K562 (cell line): Measurements from ENCODE around the gene EVI5. TPM values are rescaled to one million over a fixed set of nuclear protein-coding genes. Genes with fewer than 3 reads are reported as not detected.
A peak's percentile ranks its signal among the peaks of the same experiment; 100 is the strongest.

Experiments used
- ATAC-seq: fragments of 200-7000 bp; cut with Tn5 transposase; 3 replicates; pipeline ENCODE4 v1.9.1; 2020; ENCODE audit warnings: moderate library complexity
- BruUV-seq: library from RNA; stranded (reverse); fragments of 400-500 nt; replicated peaks from 2 replicates; lab custom pipeline; 2021; lab: Mats Ljungman, UMichigan
- CTCF ChIA-PET: fragments of 300-600 bp; formaldehyde crosslinking; extraction: SDS; loops from one replicate; lab custom pipeline; 2021; ENCODE audit warnings: low intra/inter-chr PET ratio; lab: Yijun Ruan, JAX
- POLR2A ChIA-PET: fragments of 300-600, 350-650 bp; sonication (Branson Sonifier 250); formaldehyde crosslinking; extraction: SDS; loops from one replicate; lab custom pipeline; 2021; ENCODE audit warnings: antibody characterized with exemption, inconsistent platforms; lab: Yijun Ruan, JAX
- DNase-seq, 4 experiments: peaks; one replicate each; pipeline versions ENCODE4 v3.0.0 to v3.0.0-alpha.2; 2011 to 2018; ENCODE audit warnings: low spot score in 3 of 4, mixed read lengths in 3 of 4; ENCODE audit errors: extremely low read depth in 1 of 4
- FAIRE-seq: peaks from 2 replicates; lab custom pipeline; 2011; peaks lifted over from hg19 to GRCh38; lab: Jason Lieb, UNC
- H2AFZ ChIP-seq: 2 replicates; pipeline ENCODE4 v1.6.0; 2011; ENCODE audit warnings: low read depth, low read length, control low read depth, inconsistent platforms
- H3K27ac ChIP-seq: fragments of 200-600 bp; 3 replicates; pipeline ENCODE4 v1.8.0; 2011; ENCODE audit warnings: low read depth, mild to moderate bottlenecking, control low read depth, inconsistent platforms, low read length, moderate library complexity, mixed read lengths; ENCODE audit errors: extremely low read depth
- H3K27me3 ChIP-seq, 2 experiments: fragments of 300-600 bp in 1 of 2; 2 replicates in 1 of 2; 3 replicates in 1 of 2; pipeline versions ENCODE4 v1.6.0 to v1.8.0; 2011; ENCODE audit warnings: inconsistent platforms in 2 of 2, low read length in 2 of 2, mild to moderate bottlenecking in 1 of 2, mixed read lengths in 1 of 2, moderate library complexity in 1 of 2; ENCODE audit not compliant: control insufficient read depth in 2 of 2, insufficient read depth in 2 of 2
- H3K36me3 ChIP-seq: fragments of 300-600 bp; 3 replicates; pipeline ENCODE4 v1.8.0; 2011; ENCODE audit warnings: mild to moderate bottlenecking, low read length, inconsistent platforms; ENCODE audit not compliant: control insufficient read depth, insufficient read depth
- H3K4me1 ChIP-seq, 2 experiments: fragments of 200-600 bp in 1 of 2; replicated peaks in 1 of 2; 2 replicates in 1 of 2; 3 replicates in 1 of 2; pipeline versions ENCODE4 v1.5.1 to v1.8.0; 2011; ENCODE audit warnings: inconsistent platforms in 2 of 2, low read length in 2 of 2, mild to moderate bottlenecking in 1 of 2, mixed read lengths in 1 of 2, moderate library complexity in 1 of 2; ENCODE audit not compliant: control insufficient read depth in 2 of 2, insufficient read depth in 2 of 2
- H3K4me2 ChIP-seq: 2 replicates; pipeline ENCODE4 v1.6.1; 2011; ENCODE audit warnings: low read length, control low read depth, inconsistent platforms, mixed read lengths; ENCODE audit not compliant: insufficient read depth
- H3K4me3 ChIP-seq: fragments of 200-600 bp; sonication (generic), shearing (Covaris generic); 2 replicates; pipeline ENCODE4 v1.5.1; 2016; ENCODE audit warnings: control low read depth, inconsistent platforms
- H3K79me2 ChIP-seq: fragments of 200-600 bp; 3 replicates; pipeline ENCODE4 v1.8.0; 2011; ENCODE audit warnings: low read length, inconsistent platforms; ENCODE audit not compliant: control insufficient read depth, insufficient read depth
- H3K9ac ChIP-seq, 2 experiments: 2 replicates each; pipeline versions ENCODE4 v1.6.0 to v1.6.1; 2011; ENCODE audit warnings: low read depth in 2 of 2, low read length in 2 of 2, control low read depth in 1 of 2, inconsistent platforms in 1 of 2, mild to moderate bottlenecking in 1 of 2, mixed read lengths in 1 of 2; ENCODE audit not compliant: insufficient read depth in 1 of 2
- H3K9me1 ChIP-seq: one replicate; pipeline ENCODE4 v1.6.0; 2011; ENCODE audit warnings: inconsistent platforms, mild to moderate bottlenecking, low read length, moderate library complexity; ENCODE audit not compliant: control insufficient read depth, insufficient read depth
- H3K9me3 ChIP-seq: replicated peaks from 2 replicates; pipeline ENCODE4 v1.5.1; 2011; ENCODE audit warnings: low read depth, low read length, inconsistent platforms; ENCODE audit not compliant: control insufficient read depth, insufficient read depth
- H4K20me1 ChIP-seq: replicated peaks from 2 replicates; pipeline ENCODE4 v1.6.1; 2011; ENCODE audit warnings: low read length, inconsistent platforms, mixed read lengths; ENCODE audit not compliant: control insufficient read depth, insufficient read depth
- GATA2 ChIP-seq: sonication (generic); formaldehyde crosslinking; IDR thresholded peaks from 2 replicates; pipeline ENCODE4 v1.4.0; 2020; ENCODE audit warnings: mild to moderate bottlenecking, missing genetic modification reagents
- MYNN ChIP-seq, 2 experiments: sonication (generic); formaldehyde crosslinking in 1 of 2; IDR thresholded peaks; 2 replicates each; pipeline versions ENCODE4 v1.5.0 to v1.6.1; 2016 to 2020; ENCODE audit warnings: antibody characterized with exemption in 1 of 2, missing genetic modification reagents in 1 of 2
- NCOA2 ChIP-seq, 2 experiments: fragments of 450-650 bp; IDR thresholded peaks; 2 replicates each; pipeline ENCODE4 v1.6.1; 2018; ENCODE audit warnings: mild to moderate bottlenecking in 2 of 2, moderate library complexity in 1 of 2; ENCODE audit not compliant: partially characterized antibody in 2 of 2
- TAF1 ChIP-seq: IDR thresholded peaks from 2 replicates; pipeline ENCODE4 v1.6.1; 2011; ENCODE audit warnings: mild to moderate bottlenecking, low read length, moderate library complexity; ENCODE audit not compliant: insufficient read depth, control insufficient read depth, severe bottlenecking; ENCODE audit errors: extremely low read depth
- XRCC4 ChIP-seq: IDR thresholded peaks from one replicate; pipeline ENCODE4 v1.6.1; 2011; ENCODE audit not compliant: insufficient read depth, insufficient read length; ENCODE audit errors: extremely low read depth
- YY1 ChIP-seq, 3 experiments: IDR thresholded peaks; 2 replicates each; pipeline ENCODE4 v1.6.1; 2011; ENCODE audit warnings: low read length in 2 of 3, mild to moderate bottlenecking in 2 of 3, moderate library complexity in 2 of 3, borderline replicate concordance in 1 of 3, control low read depth in 1 of 3, low read depth in 1 of 3; ENCODE audit not compliant: insufficient read depth in 3 of 3, insufficient replicate concordance in 2 of 3, control insufficient read depth in 1 of 3, insufficient read length in 1 of 3; ENCODE audit errors: extremely low read depth in 1 of 3
- ZNF586 ChIP-seq: fragments of 450-650 bp; formaldehyde crosslinking; conservative IDR thresholded peaks from 2 replicates; pipeline ENCODE4 v1.4.0; 2020; ENCODE audit warnings: mild to moderate bottlenecking, moderate library complexity
- WGBS: fragments of 100-300 bp; shearing (Covaris generic); methylation state at CpG from one replicate; pipeline ENCODE4 v1.1.6; 2016; ENCODE audit warnings: low coverage, mixed read lengths; ENCODE audit not compliant: insufficient coverage; ENCODE audit errors: missing lambda C conversion rate; 5-methylcytosine and 5-hydroxymethylcytosine counted together
- in situ Hi-C: fragments of 300-500 bp; cut with MboI; formaldehyde crosslinking; loops from 4 replicates; pipeline ENCODE4 v1.15.0; 2018; ENCODE audit warnings: inconsistent platforms, mixed read lengths
- intact Hi-C: fragments of 100-400 bp; cut with micrococcal nuclease; formaldehyde crosslinking; loops from 2 replicates; pipeline ENCODE4 v1.14.2; 2022
- polyA plus RNA-seq, 8 experiments: library from polyadenylated mRNA; depleted of rRNA in 4 of 8; stranded (reverse) in 5 of 8; unstranded in 3 of 8; fragments of >200 nt; fragmentation: Nextera tagmentation in 2 of 8; fragmentation: Illumina TruSeq in 1 of 8; extraction: Ambion mirVana in 2 of 8; extraction: Trizol in 1 of 8; gene quantifications; 2 replicates each; pipeline versions ENCODE4 v1.2.1 to v1.2.3, GENCODE V29; 2011 to 2014; ENCODE audit warnings: inconsistent platforms in 1 of 8, missing spikeins in 1 of 8
- total RNA-seq, 7 experiments: library from RNA; depleted of rRNA in 6 of 7; stranded (reverse); fragments of >200 nt in 6 of 7; fragmentation: Illumina TruSeq in 2 of 7; extraction: Trizol in 2 of 7; gene quantifications; 2 replicates each; pipeline versions ENCODE4 v1.2.1 to v1.2.3, GENCODE V29; 2011 to 2021; ENCODE audit warnings: low replicate concordance in 1 of 7
- TF ChIP-seq, protein P1 (sequence below), 3 experiments: IDR thresholded peaks in 2 of 3; conservative IDR thresholded peaks in 1 of 3; 2 replicates each; pipeline ENCODE4 v1.5.1; 2011 to 2012; ENCODE audit warnings: low read length in 3 of 3, mild to moderate bottlenecking in 3 of 3, control low read depth in 2 of 3, improper control_type of control experiment in 1 of 3, inconsistent platforms in 1 of 3, low read depth in 1 of 3, mixed read lengths in 1 of 3, moderate library complexity in 1 of 3; ENCODE audit not compliant: insufficient read depth in 2 of 3

EVI5 gene
- total and polyA plus RNA-seq, 9 of the 15 experiments (the other 6 are each of a cell fraction or from before 2014, with no cell fraction given) = 1.7 to 50.1 (median 13.7) TPM

GRCh38 chr1:92820551-92820950 is 35.6 kb upstream of the EVI5 start (continued):
- TF ChIP-seq YY1 (IDR thresholded peaks at IDR 0.05; ENCODE audit: borderline replicate concordance in 1 of 3, control insufficient read depth in 1 of 3, extremely low read depth in 1 of 3, insufficient read depth in 3 of 3, insufficient read length in 1 of 3, insufficient replicate concordance in 2 of 3, low read depth in 1 of 3, low read length in 2 of 3) = no peak
- no peak for TF ChIP-seq TAF1
- TF ChIP-seq NCOA2 (IDR thresholded peaks at IDR 0.05; ENCODE audit: partially characterized antibody in 2 of 2) = no peak
- no peak for TF ChIP-seq XRCC4

- H3K27me3 ChIP-seq = no peaks in the 10 kb centered on the region
- in situ Hi-C loops = no loop called here
- H3K36me3 ChIP-seq = no peaks in the 10 kb centered on the region
- H3K4me2 ChIP-seq = no peak overlapping the region
- intact Hi-C loops = no loop called here
- no peak overlapping the region for H3K4me3 ChIP-seq
- H2AFZ ChIP-seq = peak overlapping the region; percentile 7; the same call in 1 of the 2 replicates
- no peaks in the 10 kb centered on the region for H3K9me1 ChIP-seq
- H3K9ac ChIP-seq = no peak overlapping the region
- FAIRE-seq (no peak), ATAC-seq (peak; percentile 58), DNase-seq (peak in 2 of 4 experiments; percentile 31 to 43)
- H3K79me2 ChIP-seq = no peaks in the 10 kb centered on the region
- WGBS = 18% methylated on average over 3 of the region's 3 CpGs
- no peaks in the 10 kb centered on the region for H4K20me1 ChIP-seq
- no TSS peak for BruUV-seq
- no peaks in the 10 kb centered on the region for H3K4me1 ChIP-seq
- H3K27ac ChIP-seq = no peak overlapping the region
- POLR2A ChIA-PET = interaction anchor here (3.4 kb wide), 1 partner anchor 12 kb away, joined by 12 read pairs; the partner anchor contains the start of gene RPL5
- CTCF ChIA-PET = no interaction called here
- no peaks in the 10 kb centered on the region for H3K9me3 ChIP-seq
- TF ChIP-seq GATA2 = no peak
- TF ChIP-seq MYNN (IDR thresholded peaks at IDR 0.05) = no peak
- TF ChIP-seq MYNN (CRISPR knock-in tag; IDR thresholded peaks at IDR 0.05) = no peak
- TF ChIP-seq, protein P1, sequence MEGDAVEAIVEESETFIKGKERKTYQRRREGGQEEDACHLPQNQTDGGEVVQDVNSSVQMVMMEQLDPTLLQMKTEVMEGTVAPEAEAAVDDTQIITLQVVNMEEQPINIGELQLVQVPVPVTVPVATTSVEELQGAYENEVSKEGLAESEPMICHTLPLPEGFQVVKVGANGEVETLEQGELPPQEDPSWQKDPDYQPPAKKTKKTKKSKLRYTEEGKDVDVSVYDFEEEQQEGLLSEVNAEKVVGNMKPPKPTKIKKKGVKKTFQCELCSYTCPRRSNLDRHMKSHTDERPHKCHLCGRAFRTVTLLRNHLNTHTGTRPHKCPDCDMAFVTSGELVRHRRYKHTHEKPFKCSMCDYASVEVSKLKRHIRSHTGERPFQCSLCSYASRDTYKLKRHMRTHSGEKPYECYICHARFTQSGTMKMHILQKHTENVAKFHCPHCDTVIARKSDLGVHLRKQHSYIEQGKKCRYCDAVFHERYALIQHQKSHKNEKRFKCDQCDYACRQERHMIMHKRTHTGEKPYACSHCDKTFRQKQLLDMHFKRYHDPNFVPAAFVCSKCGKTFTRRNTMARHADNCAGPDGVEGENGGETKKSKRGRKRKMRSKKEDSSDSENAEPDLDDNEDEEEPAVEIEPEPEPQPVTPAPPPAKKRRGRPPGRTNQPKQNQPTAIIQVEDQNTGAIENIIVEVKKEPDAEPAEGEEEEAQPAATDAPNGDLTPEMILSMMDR (IDR thresholded peaks at IDR 0.05 in 2 of 3, conservative IDR thresholded peaks at IDR 0.05 in 1 of 3; ENCODE audit: insufficient read depth in 2 of 3, low read depth in 1 of 3, low read length in 3 of 3) = peak in 2 of 3 experiments; percentile 10; a peak in 1 of 6 replicates
- no peak for TF ChIP-seq ZNF586 (CRISPR knock-in tag)
Observed at GRCh38 chr1:92820024-92820423, 35.1 kb upstream of the EVI5 start.
